Muscle of arm (tissue), 12 donors: ENCODE measurements around the gene ASCL1. TPM values are rescaled to one million over a fixed set of nuclear protein-coding genes. Genes with fewer than 3 reads are reported as not detected.

Experiments used
- DNase-seq: peaks from one replicate; pipeline ENCODE4 v3.0.0-alpha.2; 2013
- polyA plus RNA-seq, 12 donors: library from polyadenylated mRNA; unstranded; fragments of 120-200 nt; gene quantifications; one replicate each; pipeline ENCODE4 v1.2.1, GENCODE V29; 2013; ENCODE audit not compliant: insufficient read length in 12 of 12

ASCL1 gene
- polyA plus RNA-seq, 12 donors, result 0.09 to 0.12 TPM; not detected in 10

GRCh38 chr12:102950950-102951619 lies 6.4 kb upstream of the ASCL1 start:
- no peak for DNase-seq

DNA sequence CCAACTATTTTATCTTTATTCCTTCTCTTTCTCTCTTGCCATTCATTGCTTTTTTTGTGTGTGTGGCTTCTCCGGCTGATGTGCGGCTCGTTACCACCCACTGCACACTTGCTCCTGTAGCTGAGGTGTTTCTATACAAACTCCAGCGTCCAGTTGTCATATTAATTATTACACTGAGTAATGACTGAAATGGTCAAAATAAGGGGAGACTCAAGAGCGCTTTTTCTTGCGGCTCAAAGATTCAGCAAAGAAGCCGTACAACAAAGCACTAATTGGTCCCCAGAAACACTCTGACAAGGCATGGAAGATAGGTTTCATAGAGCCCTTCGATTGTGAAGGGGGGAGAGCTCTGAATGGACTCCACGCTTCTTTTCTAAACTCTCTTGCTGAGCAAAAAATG lies 5.6 kb upstream of the ASCL1 start:
- no peak for DNase-seq

GRCh38 chr12:102953221-102953620 lies 4.3 kb upstream of the ASCL1 start:
- no peak for DNase-seq

DNA sequence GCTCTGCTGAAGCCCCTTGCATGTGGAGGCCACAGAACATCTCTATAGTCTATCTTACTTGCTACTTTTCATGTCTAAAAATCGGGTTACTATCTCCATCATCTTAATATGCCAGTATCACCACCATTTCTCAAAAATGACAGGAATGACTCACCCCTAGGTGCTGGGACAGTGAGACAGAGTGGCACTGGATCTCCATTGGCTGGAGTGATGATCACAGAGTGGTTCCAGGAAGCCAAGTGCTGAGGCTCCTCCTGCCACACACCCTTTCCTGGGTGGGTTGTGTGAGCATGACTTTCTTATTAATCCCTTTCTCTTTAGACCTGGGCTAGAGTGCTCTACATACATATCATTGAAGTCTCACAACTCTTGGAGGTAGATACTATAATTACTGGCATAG lies 3.3 kb upstream of the ASCL1 start:
- no peak for DNase-seq

- DNase-seq, result no peak
Observed at GRCh38 chr12:102955926-102956737, 1.3 kb upstream of the ASCL1 start.

- no peak for DNase-seq
Observed at GRCh38 chr12:102956738-102957327, 641 bp upstream of the ASCL1 start.

DNA sequence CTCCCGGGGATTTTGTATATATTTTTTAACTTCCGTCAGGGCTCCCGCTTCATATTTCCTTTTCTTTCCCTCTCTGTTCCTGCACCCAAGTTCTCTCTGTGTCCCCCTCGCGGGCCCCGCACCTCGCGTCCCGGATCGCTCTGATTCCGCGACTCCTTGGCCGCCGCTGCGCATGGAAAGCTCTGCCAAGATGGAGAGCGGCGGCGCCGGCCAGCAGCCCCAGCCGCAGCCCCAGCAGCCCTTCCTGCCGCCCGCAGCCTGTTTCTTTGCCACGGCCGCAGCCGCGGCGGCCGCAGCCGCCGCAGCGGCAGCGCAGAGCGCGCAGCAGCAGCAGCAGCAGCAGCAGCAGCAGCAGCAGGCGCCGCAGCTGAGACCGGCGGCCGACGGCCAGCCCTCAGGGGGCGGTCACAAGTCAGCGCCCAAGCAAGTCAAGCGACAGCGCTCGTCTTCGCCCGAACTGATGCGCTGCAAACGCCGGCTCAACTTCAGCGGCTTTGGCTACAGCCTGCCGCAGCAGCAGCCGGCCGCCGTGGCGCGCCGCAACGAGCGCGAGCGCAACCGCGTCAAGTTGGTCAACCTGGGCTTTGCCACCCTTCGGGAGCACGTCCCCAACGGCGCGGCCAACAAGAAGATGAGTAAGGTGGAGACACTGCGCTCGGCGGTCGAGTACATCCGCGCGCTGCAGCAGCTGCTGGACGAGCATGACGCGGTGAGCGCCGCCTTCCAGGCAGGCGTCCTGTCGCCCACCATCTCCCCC lies 777 bp downstream of the ASCL1 start:
- no peak for DNase-seq

- no peak for DNase-seq
Observed at GRCh38 chr12:102958830-102959176, 1.3 kb downstream of the ASCL1 start.

DNA sequence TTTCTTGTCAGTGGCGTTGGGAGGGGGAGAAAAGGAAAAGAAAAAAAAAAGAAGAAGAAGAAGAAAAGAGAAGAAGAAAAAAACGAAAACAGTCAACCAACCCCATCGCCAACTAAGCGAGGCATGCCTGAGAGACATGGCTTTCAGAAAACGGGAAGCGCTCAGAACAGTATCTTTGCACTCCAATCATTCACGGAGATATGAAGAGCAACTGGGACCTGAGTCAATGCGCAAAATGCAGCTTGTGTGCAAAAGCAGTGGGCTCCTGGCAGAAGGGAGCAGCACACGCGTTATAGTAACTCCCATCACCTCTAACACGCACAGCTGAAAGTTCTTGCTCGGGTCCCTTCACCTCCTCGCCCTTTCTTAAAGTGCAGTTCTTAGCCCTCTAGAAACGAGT lies 1.9 kb downstream of the ASCL1 start:
- DNase-seq, result no peak

DNA sequence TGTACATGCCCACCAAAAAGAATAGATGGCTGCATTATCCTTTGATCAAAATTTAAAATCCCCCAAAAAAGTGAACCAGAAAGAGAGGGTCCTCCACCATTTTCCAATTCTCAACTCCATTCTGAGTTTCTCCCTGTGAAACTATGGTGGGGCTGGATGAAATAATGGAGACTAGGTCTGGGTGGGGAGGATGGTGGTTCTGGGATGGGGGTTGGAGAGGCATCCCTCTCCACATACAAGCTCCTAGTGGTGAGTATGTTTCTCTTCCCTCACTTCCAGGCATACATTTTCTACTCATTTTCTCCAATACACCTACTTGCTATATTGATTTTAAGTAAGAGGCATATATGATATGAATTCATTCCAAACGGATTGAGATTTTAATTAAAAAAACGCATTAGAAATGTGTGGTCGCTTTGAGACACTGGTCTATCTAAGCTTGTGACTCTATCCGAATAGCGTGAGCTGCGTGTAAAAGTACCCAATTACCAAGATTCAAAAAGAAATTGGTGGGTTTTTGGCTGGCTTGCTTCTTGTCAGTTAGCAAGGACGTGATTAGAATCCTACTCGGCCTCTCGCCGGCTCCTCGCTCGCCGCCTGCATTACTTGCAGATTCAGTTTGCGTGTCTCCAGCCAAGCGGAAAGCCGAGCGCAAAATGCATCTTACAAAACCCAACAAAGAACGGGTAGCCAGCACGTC lies 3.4 kb downstream of the ASCL1 start:
- no peak for DNase-seq

DNA sequence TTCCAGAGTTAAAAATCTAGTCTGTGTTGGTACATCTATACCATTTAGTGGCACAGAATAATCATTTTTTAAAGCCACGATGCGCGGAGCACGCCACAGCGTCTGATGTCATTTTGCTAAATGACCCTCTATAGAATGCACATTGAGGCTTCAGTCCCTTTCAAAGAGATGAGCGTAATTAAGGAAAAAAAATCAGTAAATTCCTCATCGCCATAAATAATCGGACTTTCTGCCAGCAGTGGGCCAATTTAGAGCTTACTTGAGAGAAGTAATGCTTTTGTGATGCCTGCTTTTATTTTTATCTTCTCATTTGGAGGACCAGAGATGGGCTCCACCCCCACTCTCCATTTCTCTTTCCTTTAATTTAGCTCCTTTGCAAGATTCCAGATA lies 4.0 kb downstream of the ASCL1 start:
- DNase-seq, result no peak

DNA sequence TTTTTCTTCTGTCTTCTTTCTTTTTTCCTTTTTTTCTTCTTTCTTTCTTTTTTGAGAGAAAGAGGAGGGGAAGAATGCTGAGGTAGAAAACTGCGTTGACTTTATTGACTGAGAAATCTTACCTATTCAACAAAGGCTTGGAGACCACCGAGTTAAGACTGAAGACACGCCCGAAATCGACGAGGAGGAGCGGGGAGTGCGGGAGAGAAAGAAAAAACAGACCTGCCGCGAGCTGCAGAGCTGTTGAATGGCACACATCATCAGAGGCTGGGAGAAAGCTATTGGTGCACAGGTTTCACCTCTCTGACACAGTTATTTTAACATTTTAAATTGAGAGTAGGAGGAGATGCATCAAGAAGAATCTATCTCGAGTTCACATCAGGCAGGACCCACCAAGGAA lies 5.1 kb downstream of the ASCL1 start:
- DNase-seq, result no peak

- no peak for DNase-seq
Observed at GRCh38 chr12:102962986-102963385, 5.5 kb downstream of the ASCL1 start.

DNA sequence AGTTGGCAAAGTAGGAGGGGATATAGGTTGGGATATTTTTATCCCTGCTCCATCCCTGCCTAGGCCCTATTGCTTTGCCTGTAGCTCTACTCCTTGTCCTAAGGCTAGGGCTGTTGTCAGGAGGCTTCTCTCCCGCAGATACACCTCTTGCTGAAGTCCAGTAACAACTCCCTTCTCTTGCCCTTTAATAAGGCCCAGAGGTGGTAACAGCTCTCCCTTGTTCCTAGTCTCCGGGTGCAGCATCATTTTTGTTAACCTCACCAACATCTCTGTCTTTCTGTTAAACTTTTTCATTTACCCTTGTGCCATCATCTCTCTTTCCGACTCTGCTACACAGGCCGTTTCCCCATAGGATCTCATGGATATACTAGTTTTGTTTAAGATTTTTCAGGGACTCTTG lies 6.3 kb downstream of the ASCL1 start:
- no peak for DNase-seq

DNA sequence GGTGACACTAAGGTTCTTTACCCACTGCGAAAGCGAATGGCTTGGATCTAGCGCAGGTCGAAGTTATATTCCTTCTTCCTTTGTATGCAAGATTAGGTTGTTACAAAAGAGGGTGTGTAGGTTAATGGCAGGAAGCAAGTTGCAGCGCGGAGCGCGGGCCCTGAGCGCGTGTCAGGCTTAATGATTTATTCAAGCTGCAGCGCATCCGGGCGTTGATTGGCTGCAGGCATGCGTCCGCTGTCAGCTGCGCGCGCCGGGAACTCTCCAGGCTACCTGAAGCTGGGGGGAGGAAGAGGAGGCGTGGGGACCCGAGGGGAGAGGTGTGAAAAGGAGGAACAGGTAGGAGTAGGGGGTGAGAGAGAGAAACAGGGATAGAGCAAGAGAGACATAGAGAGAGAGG lies 7.4 kb downstream of the ASCL1 start:
- no peak for DNase-seq

- DNase-seq, result no peak
Observed at GRCh38 chr12:102965281-102966155, 8.0 kb downstream of the ASCL1 start.

- no peak for DNase-seq
Observed at GRCh38 chr12:102966200-102966863, 8.9 kb downstream of the ASCL1 start.

DNA sequence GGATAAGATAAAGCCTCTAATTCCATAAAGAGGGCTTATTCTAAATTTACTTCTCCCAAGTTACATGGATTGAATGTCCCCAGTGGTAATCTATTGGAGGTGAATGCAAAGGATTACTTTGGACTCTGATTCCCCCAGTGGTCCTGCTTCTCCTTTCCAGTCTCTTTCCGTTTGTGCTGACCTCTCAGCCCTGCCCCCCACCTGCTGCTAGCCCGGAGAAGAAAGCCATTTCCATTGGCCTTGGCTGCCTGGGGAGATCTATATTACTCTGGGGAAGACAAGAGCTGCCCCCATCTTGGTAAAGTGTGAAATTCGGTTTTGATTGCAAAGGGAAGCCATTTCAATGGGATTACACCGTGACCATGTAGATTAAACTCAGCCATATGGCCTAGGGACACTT lies 13.3 kb downstream of the ASCL1 start:
- DNase-seq, result no peak

DNA sequence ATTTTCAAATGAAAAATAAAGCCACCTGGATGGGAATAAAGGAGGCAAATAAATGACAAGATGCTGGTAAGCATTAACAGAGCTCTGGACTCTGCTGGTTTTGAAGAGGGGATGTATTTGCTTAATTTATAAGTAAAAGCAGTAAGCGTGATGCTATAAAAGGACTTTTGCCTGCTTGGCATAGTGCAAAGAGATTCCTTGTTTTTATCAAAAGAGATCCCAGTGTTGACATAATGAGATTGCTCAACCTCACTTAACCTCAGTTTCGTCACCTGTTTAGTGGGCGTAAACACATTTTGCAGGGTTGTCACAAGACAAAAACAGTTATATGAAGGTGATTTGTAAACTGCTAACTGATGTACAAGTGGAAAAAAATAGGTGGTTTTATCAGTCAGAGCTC lies 13.8 kb downstream of the ASCL1 start:
- no peak for DNase-seq

DNA sequence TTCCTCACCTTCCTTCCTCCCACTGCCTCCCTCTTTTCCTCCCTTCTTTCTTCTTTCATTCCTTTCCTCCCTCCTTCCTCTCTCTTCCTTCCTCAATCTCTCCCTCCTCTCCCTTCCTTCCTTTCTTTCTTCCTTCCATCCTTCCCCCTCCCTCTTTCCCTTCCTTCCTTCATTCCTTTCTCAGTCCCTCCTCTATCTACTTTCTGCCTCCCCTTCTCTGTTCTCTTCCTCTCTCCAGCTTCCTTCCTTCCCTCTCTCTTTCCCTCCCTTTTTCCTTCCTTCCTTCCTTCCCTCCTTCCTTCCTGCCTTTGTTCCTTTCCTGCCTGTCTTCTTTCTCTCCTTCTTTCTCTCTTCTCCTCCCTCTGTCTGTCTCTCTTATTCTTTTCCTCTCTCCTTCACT lies 16.1 kb downstream of the ASCL1 start:
- DNase-seq, result no peak
